Panc1 (cell line): ENCODE data around the gene HOXB2. TPM values are rescaled to one million over a fixed set of nuclear protein-coding genes. Genes with fewer than 3 reads are reported as not detected.

Source experiments
- ATAC-seq: fragments of 200-7000 bp; cut with Tn5 transposase; 2 replicates; pipeline ENCODE4 v1.9.1; 2020; ENCODE audit warnings: mild to moderate bottlenecking, moderate library complexity
- Bru-seq: library from RNA; stranded (reverse); fragments of 400-500 nt; gene quantifications from one replicate; lab custom pipeline; 2021; lab: Mats Ljungman, UMichigan
- BruChase-seq, 2 experiments: library from RNA; stranded (reverse); fragments of 400-500 nt; gene quantifications; one replicate each; lab custom pipeline; 2021; lab: Mats Ljungman, UMichigan
- BruUV-seq: library from RNA; stranded (reverse); fragments of 400-500 nt; replicated peaks from 2 replicates; lab custom pipeline; 2021; lab: Mats Ljungman, UMichigan
- CTCF ChIA-PET: fragments of 300-600 bp; sonication (Branson Sonifier 250); formaldehyde crosslinking; loops from one replicate; lab custom pipeline; 2022; ENCODE audit warnings: antibody characterized with exemption; lab: Charles Lee
- POLR2A ChIA-PET: fragments of 300-600 bp; sonication (Branson Sonifier 250); formaldehyde crosslinking; loops from one replicate; lab custom pipeline; 2022; ENCODE audit warnings: antibody characterized with exemption; lab: Charles Lee
- DNase-seq: peaks from one replicate; pipeline ENCODE4 v3.0.0-alpha.2; 2010; ENCODE audit warnings: low read depth, low spot score
- H3K27ac ChIP-seq: 2 replicates; pipeline ENCODE4 v1.5.1; 2011; ENCODE audit warnings: mild to moderate bottlenecking, low read length, inconsistent platforms
- H3K27me3 ChIP-seq: fragments of 200-500 bp; sonication (Bioruptor generic); 2 replicates; pipeline ENCODE4 v1.6.0; 2014; ENCODE audit warnings: low read length, inconsistent platforms; ENCODE audit not compliant: control insufficient read depth, insufficient read depth
- H3K36me3 ChIP-seq: fragments of 200-500 bp; sonication (Bioruptor generic); 2 replicates; pipeline ENCODE4 v1.5.1; 2014; ENCODE audit warnings: inconsistent platforms, mild to moderate bottlenecking, low read length, moderate library complexity; ENCODE audit not compliant: control insufficient read depth, insufficient read depth
- H3K4me1 ChIP-seq: 2 replicates; pipeline ENCODE4 v1.5.1; 2011; ENCODE audit warnings: inconsistent platforms, mild to moderate bottlenecking, low read length, moderate library complexity; ENCODE audit not compliant: control insufficient read depth, insufficient read depth
- H3K4me3 ChIP-seq, 2 experiments: 2 replicates each; pipeline ENCODE4 v1.5.1; 2011 to 2012; ENCODE audit warnings: low read depth in 2 of 2, low read length in 2 of 2, mild to moderate bottlenecking in 2 of 2, inconsistent platforms in 1 of 2, moderate library complexity in 1 of 2
- H3K9me3 ChIP-seq: fragments of 200-500 bp; sonication (Bioruptor generic); 2 replicates; pipeline ENCODE4 v1.5.1; 2014; ENCODE audit warnings: low read depth, mild to moderate bottlenecking, inconsistent platforms, low read length, moderate library complexity; ENCODE audit not compliant: control insufficient read depth, insufficient read depth
- POLR2AphosphoS5 ChIP-seq: IDR thresholded peaks from 2 replicates; pipeline ENCODE4 v1.6.1; 2012; ENCODE audit warnings: mild to moderate bottlenecking, low read depth, low read length, moderate library complexity
- SIN3A ChIP-seq: IDR thresholded peaks from 2 replicates; pipeline ENCODE4 v1.6.1; 2012; ENCODE audit warnings: low read depth, mild to moderate bottlenecking, low read length, moderate library complexity, borderline replicate concordance; ENCODE audit not compliant: insufficient read depth
- TCF7L2 ChIP-seq: IDR thresholded peaks from 2 replicates; pipeline ENCODE4 v1.6.1; 2011; ENCODE audit warnings: mild to moderate bottlenecking, low read depth, low read length, inconsistent platforms
- in situ Hi-C: cut with HindIII; loops from 2 replicates; pipeline ENCODE4 v1.10.0; 2016; ENCODE audit warnings: low sequenced_read_pairs, low pct_unique_long_range_greater_than_20kb
- intact Hi-C: fragments of 100-400 bp; cut with micrococcal nuclease; formaldehyde crosslinking; loops from one replicate; pipeline ENCODE4 v1.10.0; 2022; ENCODE audit not compliant: unreplicated experiment
- long read RNA-seq: library from polyadenylated mRNA; unstranded; transcript quantifications from one replicate; pipeline ENCODE4 v2.0.0, GENCODE V29; 2021; ENCODE audit not compliant: unreplicated experiment
- polyA plus RNA-seq: library from polyadenylated mRNA; unstranded; fragments of >200 nt; gene quantifications from one replicate; pipeline ENCODE4 v1.2.1, GENCODE V29; 2012; ENCODE audit warnings: missing spikeins; ENCODE audit not compliant: insufficient read length
- total RNA-seq: library from RNA; stranded (reverse); gene quantifications from one replicate; pipeline ENCODE4 v1.2.1, GENCODE V29; 2021; ENCODE audit not compliant: unreplicated experiment
- TF ChIP-seq, protein P1 (sequence below): fragments of 450-650 bp; IDR thresholded peaks from 2 replicates; pipeline ENCODE4 v1.5.1; 2017; ENCODE audit warnings: mild to moderate bottlenecking
- TF ChIP-seq, protein P2 (sequence below), 2 experiments: IDR thresholded peaks; 2 replicates each; pipeline ENCODE4 v1.6.1; 2011 to 2012; ENCODE audit warnings: low read depth in 2 of 2, control low read depth in 1 of 2, low read length in 1 of 2, mild to moderate bottlenecking in 1 of 2, moderate library complexity in 1 of 2; ENCODE audit not compliant: insufficient read depth in 1 of 2

Gene HOXB2
- total RNA-seq (70.1 TPM), Bru-seq, nascent RNA (percentile 97 among the genes with signal in this experiment), BruChase-seq, experiment 1, labeled RNA remaining after a 2-hour chase (percentile 98 among the genes with signal in this experiment), BruChase-seq, experiment 2, labeled RNA remaining after a 6-hour chase (percentile 91 among the genes with signal in this experiment)
- 66.6 TPM for polyA plus RNA-seq
- long read RNA-seq, transcript HOXB2-201 (2 exons, 1,562 nt) = major isoform, 28 of 68 reads
- long read RNA-seq, partial matches to known transcripts = 0 of 68 reads
- long read RNA-seq, other reads (novel, unspliced or antisense) = 40 of 68 reads

DNA sequence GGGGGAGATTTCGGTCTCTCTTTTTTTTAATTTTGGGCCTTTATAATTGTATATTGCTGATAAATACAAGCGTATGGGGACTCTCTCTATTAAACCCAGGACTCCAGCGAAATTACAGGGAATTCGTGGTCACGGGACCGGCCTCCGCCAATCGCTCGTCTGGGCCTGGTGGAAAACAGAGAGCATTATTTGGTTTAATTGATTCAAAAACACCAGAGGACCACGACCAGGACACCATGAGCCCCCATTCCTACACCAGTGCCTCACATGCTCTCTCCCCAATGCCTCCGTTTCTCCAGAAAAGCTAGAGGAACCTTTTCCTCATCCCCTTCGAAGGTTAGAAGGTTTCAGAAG is at the start of gene HOXB2:
HOXB2 (minus strand) TSS at position 88 of the 354 bp plus-strand sequence. CDS start 198 bp downstream, outside the sequence.
- peaks cover 20% of the 10 kb centered on the region for H3K36me3 ChIP-seq
- BruUV-seq = TSS peak; percentile 49
- no peaks in the 10 kb centered on the region for H3K9me3 ChIP-seq
- ATAC-seq (no peak), DNase-seq (no peak)
- in situ Hi-C loops = no loop called here
- H3K27me3 ChIP-seq = no peaks in the 10 kb centered on the region
- intact Hi-C loops = no loop called here
- peaks cover 62% of the 10 kb centered on the region for H3K4me1 ChIP-seq
- TF ChIP-seq, protein P1, sequence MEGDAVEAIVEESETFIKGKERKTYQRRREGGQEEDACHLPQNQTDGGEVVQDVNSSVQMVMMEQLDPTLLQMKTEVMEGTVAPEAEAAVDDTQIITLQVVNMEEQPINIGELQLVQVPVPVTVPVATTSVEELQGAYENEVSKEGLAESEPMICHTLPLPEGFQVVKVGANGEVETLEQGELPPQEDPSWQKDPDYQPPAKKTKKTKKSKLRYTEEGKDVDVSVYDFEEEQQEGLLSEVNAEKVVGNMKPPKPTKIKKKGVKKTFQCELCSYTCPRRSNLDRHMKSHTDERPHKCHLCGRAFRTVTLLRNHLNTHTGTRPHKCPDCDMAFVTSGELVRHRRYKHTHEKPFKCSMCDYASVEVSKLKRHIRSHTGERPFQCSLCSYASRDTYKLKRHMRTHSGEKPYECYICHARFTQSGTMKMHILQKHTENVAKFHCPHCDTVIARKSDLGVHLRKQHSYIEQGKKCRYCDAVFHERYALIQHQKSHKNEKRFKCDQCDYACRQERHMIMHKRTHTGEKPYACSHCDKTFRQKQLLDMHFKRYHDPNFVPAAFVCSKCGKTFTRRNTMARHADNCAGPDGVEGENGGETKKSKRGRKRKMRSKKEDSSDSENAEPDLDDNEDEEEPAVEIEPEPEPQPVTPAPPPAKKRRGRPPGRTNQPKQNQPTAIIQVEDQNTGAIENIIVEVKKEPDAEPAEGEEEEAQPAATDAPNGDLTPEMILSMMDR = no peak
- TF ChIP-seq POLR2AphosphoS5 (no peak), TCF7L2 (no peak), SIN3A (no peak)
- TF ChIP-seq, protein P2, sequence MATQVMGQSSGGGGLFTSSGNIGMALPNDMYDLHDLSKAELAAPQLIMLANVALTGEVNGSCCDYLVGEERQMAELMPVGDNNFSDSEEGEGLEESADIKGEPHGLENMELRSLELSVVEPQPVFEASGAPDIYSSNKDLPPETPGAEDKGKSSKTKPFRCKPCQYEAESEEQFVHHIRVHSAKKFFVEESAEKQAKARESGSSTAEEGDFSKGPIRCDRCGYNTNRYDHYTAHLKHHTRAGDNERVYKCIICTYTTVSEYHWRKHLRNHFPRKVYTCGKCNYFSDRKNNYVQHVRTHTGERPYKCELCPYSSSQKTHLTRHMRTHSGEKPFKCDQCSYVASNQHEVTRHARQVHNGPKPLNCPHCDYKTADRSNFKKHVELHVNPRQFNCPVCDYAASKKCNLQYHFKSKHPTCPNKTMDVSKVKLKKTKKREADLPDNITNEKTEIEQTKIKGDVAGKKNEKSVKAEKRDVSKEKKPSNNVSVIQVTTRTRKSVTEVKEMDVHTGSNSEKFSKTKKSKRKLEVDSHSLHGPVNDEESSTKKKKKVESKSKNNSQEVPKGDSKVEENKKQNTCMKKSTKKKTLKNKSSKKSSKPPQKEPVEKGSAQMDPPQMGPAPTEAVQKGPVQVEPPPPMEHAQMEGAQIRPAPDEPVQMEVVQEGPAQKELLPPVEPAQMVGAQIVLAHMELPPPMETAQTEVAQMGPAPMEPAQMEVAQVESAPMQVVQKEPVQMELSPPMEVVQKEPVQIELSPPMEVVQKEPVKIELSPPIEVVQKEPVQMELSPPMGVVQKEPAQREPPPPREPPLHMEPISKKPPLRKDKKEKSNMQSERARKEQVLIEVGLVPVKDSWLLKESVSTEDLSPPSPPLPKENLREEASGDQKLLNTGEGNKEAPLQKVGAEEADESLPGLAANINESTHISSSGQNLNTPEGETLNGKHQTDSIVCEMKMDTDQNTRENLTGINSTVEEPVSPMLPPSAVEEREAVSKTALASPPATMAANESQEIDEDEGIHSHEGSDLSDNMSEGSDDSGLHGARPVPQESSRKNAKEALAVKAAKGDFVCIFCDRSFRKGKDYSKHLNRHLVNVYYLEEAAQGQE (IDR thresholded peaks at IDR 0.05; ENCODE audit: insufficient read depth in 1 of 2, low read depth in 2 of 2, low read length in 1 of 2) = no peak
- H3K4me3 ChIP-seq = peak within 1 kb of the TSS; percentile 69 to 81
- ChIA-PET CTCF (no interaction called here), POLR2A (no interaction called here)
- peak within 1 kb of the TSS; percentile 98 for H3K27ac ChIP-seq

DNA sequence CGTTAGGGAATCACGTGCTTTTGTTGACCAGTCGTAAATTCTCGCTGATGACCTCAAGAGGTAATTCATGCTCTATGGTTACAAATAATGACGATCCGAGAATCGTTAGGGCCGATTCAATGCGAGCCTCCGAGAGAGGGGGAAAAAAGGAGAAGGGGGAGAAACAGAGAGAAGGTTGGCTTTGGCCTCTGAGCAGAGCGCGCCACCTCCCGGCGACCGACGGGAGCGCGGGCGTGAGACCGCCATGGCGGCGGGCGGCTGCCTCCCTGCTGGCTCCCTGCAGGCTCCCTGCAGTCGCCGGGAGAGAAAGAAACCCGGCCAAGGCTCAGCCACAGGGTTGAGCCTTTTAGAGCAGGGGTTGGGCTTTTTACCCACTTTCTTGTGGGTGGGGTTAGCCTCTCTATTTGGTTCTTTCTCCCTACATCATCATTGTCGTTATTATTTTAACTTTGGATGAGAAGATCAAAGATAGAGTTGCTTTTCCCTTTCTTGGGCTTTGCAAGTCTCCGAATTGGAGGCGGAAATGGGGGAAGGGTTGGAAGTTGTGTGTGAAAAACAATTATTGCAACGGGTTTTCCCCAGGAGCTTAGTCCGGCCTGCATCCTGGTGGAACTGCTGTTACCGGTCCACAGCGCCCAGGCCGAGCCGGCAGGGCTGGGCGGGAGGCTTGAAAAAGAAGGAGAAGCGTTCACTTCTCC is 49.1 kb upstream of the HOXB2 start:
- Histone ChIP-seq H3K27me3 (no peaks in the 10 kb centered on the region), H3K27ac (peak overlapping the region; percentile 99), H3K4me1 (peaks cover 64% of the 10 kb centered on the region), H3K36me3 (no peaks in the 10 kb centered on the region; the same call in 1 of the 2 replicates), H3K4me3 (peak overlapping the region; percentile 70 to 99), H3K9me3 (no peaks in the 10 kb centered on the region)
- intact Hi-C loops = no loop called here
- in situ Hi-C loops = no loop called here
- TF ChIP-seq TCF7L2 (peak; percentile 93), SIN3A (peak; percentile 91; the same call in 1 of the 2 replicates), POLR2AphosphoS5 (peak; percentile 96)
- TF ChIP-seq, protein P1 = peak; percentile 100
- TF ChIP-seq, protein P2 (IDR thresholded peaks at IDR 0.05; ENCODE audit: insufficient read depth in 1 of 2, low read depth in 2 of 2, low read length in 1 of 2) = peak in 1 of 2 experiments; percentile 36; a peak in 1 of 4 replicates
- BruUV-seq = no TSS peak
- ChIA-PET POLR2A (interaction anchor here (0.7 to 1.0 kb wide), 6 partner anchors 10 to 370 kb away, joined by 3 to 11 read pairs (median 6); no protein-coding TSS in a partner anchor), CTCF (interaction anchor here (0.6 to 1.5 kb wide), 7 partner anchors 15 to 673 kb away, joined by 3 to 8 read pairs (median 3); no protein-coding TSS in a partner anchor)
- DNase-seq = no peak
- peak; percentile 51 for ATAC-seq
